Activated B cell treated with CpG ODN at 0.5 μM for 24 hours (primary cell): Measurements from ENCODE around the gene ZSCAN21. TPM values are rescaled to one million over a fixed set of nuclear protein-coding genes. Genes with fewer than 3 reads are reported as not detected.

Source experiments
- ATAC-seq: fragments of 200-7000 bp; cut with Tn5 transposase; one replicate; pipeline ENCODE4 v1.10.0; 2021; ENCODE audit warnings: low read depth, mild to moderate bottlenecking, moderate library complexity
- CTCF ChIA-PET: fragments of 350-600 bp; sonication (Branson Sonifier 250); formaldehyde crosslinking; loops from one replicate; lab custom pipeline; 2021; ENCODE audit warnings: antibody characterized with exemption; lab: Charles Lee
- POLR2A ChIA-PET: fragments of 350-600 bp; sonication (Branson Sonifier 250); formaldehyde crosslinking; loops from one replicate; lab custom pipeline; 2021; ENCODE audit warnings: antibody characterized with exemption; lab: Charles Lee
- DNase-seq: peaks from one replicate; pipeline ENCODE4 v3.0.0; 2022
- H3K27ac Mint-ChIP-seq: one replicate; pipeline ENCODE4 v1.8.0; 2020; ENCODE audit warnings: mixed read lengths
- H3K27me3 Mint-ChIP-seq: one replicate; pipeline ENCODE4 v1.8.0; 2021; ENCODE audit warnings: mixed read lengths
- H3K36me3 Mint-ChIP-seq: one replicate; pipeline ENCODE4 v1.8.0; 2021; ENCODE audit warnings: low read depth, mixed read lengths
- H3K4me1 Mint-ChIP-seq: one replicate; pipeline ENCODE4 v1.8.0; 2021; ENCODE audit warnings: mixed read lengths
- H3K4me3 Mint-ChIP-seq: one replicate; pipeline ENCODE4 v1.8.0; 2020; ENCODE audit warnings: mild to moderate bottlenecking, mixed read lengths
- H3K9me3 Mint-ChIP-seq: one replicate; pipeline ENCODE4 v1.8.0; 2020; ENCODE audit warnings: mixed read lengths
- CTCF ChIP-seq: fragments of 200-600 bp; IDR thresholded peaks from one replicate; pipeline ENCODE4 v1.8.0; 2022; ENCODE audit warnings: antibody characterized with exemption, mild to moderate bottlenecking
- intact Hi-C: fragments of 100-400 bp; cut with micrococcal nuclease; formaldehyde crosslinking; loops from one replicate; pipeline ENCODE4 v1.15.1; 2024
- total RNA-seq: library from RNA; stranded (reverse); gene quantifications from 2 replicates; pipeline ENCODE4 v1.2.3, GENCODE V29; 2022

ZSCAN21 gene
- total RNA-seq, 1 donor from 2014 or later = 11.3 TPM

GRCh38 chr7:100019908-100020307 lies 29.7 kb upstream of the ZSCAN21 start:
- no peak overlapping the region for H3K4me3 Mint-ChIP-seq
- ChIA-PET POLR2A (no interaction called here), CTCF (no interaction called here)
- no peak for TF ChIP-seq CTCF
- ATAC-seq (no peak), DNase-seq (no peak)
- peak overlapping the region; percentile 4 for H3K27ac Mint-ChIP-seq
- no peaks in the 10 kb centered on the region for H3K27me3 Mint-ChIP-seq
- H3K4me1 Mint-ChIP-seq = peaks cover 31% of the 10 kb centered on the region
- intact Hi-C loops = no loop called here
- H3K9me3 Mint-ChIP-seq = no peaks in the 10 kb centered on the region
- H3K36me3 Mint-ChIP-seq = peaks cover 50% of the 10 kb centered on the region

- ChIA-PET POLR2A (interaction anchor here (0.7 kb wide), 1 partner anchor 103 kb away, joined by 9 read pairs; no protein-coding TSS in a partner anchor), CTCF (interaction anchor here (0.6 kb wide), 1 partner anchor 78 kb away, joined by 3 read pairs; no protein-coding TSS in a partner anchor)
Measured at GRCh38 chr7:100021297-100021696, 28.3 kb upstream of the ZSCAN21 start.

GRCh38 chr7:100022621-100023020 lies 27.0 kb upstream of the ZSCAN21 start:
- intact Hi-C loops = no loop called here
- ATAC-seq = no peak
- no peak overlapping the region for H3K4me3 Mint-ChIP-seq
- peaks cover 65% of the 10 kb centered on the region for H3K36me3 Mint-ChIP-seq
- ChIA-PET CTCF (no interaction called here), POLR2A (no interaction called here)
- DNase-seq = no peak
- H3K27me3 Mint-ChIP-seq = no peaks in the 10 kb centered on the region
- TF ChIP-seq CTCF = no peak
- H3K9me3 Mint-ChIP-seq = no peaks in the 10 kb centered on the region
- H3K4me1 Mint-ChIP-seq = peaks cover 16% of the 10 kb centered on the region
- no peak overlapping the region for H3K27ac Mint-ChIP-seq

More at GRCh38 chr7:100021297-100021696, 28.3 kb upstream of the ZSCAN21 start:
- H3K4me3 Mint-ChIP-seq = no peak overlapping the region
- intact Hi-C loops = no loop called here
- H3K36me3 Mint-ChIP-seq = peaks cover 59% of the 10 kb centered on the region
- no peak overlapping the region for H3K27ac Mint-ChIP-seq
- H3K9me3 Mint-ChIP-seq = no peaks in the 10 kb centered on the region
- peaks cover 26% of the 10 kb centered on the region for H3K4me1 Mint-ChIP-seq
- TF ChIP-seq CTCF = no peak
- ATAC-seq (no peak), DNase-seq (no peak)
- H3K27me3 Mint-ChIP-seq = no peaks in the 10 kb centered on the region

- Mint-ChIP-seq H3K27ac (no peak overlapping the region), H3K4me1 (peaks cover 12% of the 10 kb centered on the region), H3K4me3 (no peak overlapping the region), H3K9me3 (no peaks in the 10 kb centered on the region), H3K27me3 (no peaks in the 10 kb centered on the region), H3K36me3 (peaks cover 69% of the 10 kb centered on the region)
- CTCF ChIA-PET = no interaction called here
- intact Hi-C loops = no loop called here
- DNase-seq = no peak
- no peak for TF ChIP-seq CTCF
- no peak for ATAC-seq
- POLR2A ChIA-PET = no interaction called here
Measured at GRCh38 chr7:100023526-100023925, 26.0 kb upstream of the ZSCAN21 start.

- ChIA-PET POLR2A (no interaction called here), CTCF (no interaction called here)
- H3K4me1 Mint-ChIP-seq = peaks cover 8% of the 10 kb centered on the region
- no peaks in the 10 kb centered on the region for H3K27me3 Mint-ChIP-seq
- H3K27ac Mint-ChIP-seq = no peak overlapping the region
- no peak for DNase-seq
- H3K4me3 Mint-ChIP-seq = no peak overlapping the region
- no peak for TF ChIP-seq CTCF
- intact Hi-C loops = no loop called here
- H3K9me3 Mint-ChIP-seq = no peaks in the 10 kb centered on the region
- no peak for ATAC-seq
- peaks cover 66% of the 10 kb centered on the region for H3K36me3 Mint-ChIP-seq
Measured at GRCh38 chr7:100024020-100024619, 25.5 kb upstream of the ZSCAN21 start.
